Spleen (tissue), 7 donors: Measurements from ENCODE around the gene ITM2B.

ENCODE experiments used
- CTCF ChIP-seq, 11 experiments: fragments of 200-600 bp in 7 of 11; fragments of 450-650 bp in 4 of 11; sonication (generic) in 4 of 11; IDR thresholded peaks in 8 of 11; conservative IDR thresholded peaks in 3 of 11; 1 replicate in 7 of 11; 2 replicates in 4 of 11; pipeline versions ENCODE4 v1.4.0 to v1.8.0; 2016 to 2021; ENCODE audit warnings: antibody characterized with exemption in 11 of 11, inconsistent platforms in 4 of 11, mild to moderate bottlenecking in 1 of 11
- POLR2A ChIP-seq, 3 donors: fragments of 450-650 bp; IDR thresholded peaks; one replicate each; pipeline ENCODE4 v1.5.1; 2017; ENCODE audit warnings: antibody characterized with exemption in 3 of 3, mild to moderate bottlenecking in 1 of 3
- POLR2AphosphoS5 ChIP-seq, 3 donors: sonication (generic); formaldehyde crosslinking; IDR thresholded peaks; one replicate each; pipeline ENCODE4 v1.5.1; 2017; ENCODE audit warnings: antibody characterized with exemption in 3 of 3
- donor health status: DM: no; HTN: no; CAD: no; lungs with moderate emphysema.
- donor health status: DM: no; HTN: no; CAD: no.
- donor health status: DM: no; HTN: no; CAD: no.

DNA sequence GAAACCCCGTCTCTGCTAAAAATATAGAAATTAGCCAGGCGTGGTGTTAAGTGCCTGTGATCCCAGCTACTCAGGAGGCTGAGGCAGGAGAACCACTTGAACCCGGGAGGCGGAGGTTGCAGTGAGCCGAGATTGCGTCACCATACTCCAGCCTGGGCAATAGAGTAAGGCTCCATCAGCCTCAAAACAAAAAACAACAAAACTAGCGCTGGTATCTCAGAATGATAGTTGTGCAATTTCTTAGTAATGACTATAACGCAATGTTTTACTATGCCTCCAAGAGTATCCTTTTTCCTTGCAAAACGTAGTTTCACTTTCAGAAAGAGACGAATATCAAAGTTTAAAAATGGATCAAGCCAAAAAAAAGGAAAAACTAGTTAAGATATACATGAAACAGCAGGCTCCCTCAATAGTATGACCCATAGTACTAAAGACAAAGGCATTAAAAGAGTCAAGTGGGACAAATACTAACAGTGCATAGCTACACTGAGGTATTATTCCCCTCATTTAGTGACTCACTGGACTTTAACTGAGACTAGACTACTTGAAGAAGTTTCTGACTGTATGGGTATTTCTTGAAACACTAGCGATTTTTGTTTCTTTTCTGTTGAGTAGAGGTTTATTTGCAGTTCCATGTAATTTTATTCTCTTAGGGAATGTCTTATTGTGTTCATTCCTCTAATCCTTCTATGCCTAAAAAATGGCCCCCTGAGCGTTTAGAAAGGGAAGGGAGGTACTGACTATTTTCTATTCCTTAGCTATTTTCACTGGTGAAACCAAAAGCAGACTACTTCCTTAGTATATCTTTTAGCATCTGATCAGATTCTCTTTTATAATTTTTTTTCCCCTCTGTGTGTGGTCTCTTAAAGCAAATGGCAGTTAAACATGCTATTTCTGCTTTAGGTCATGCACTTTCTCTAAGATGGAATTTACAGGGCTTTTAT, 10.4 kb upstream of the ITM2B start:
- TF ChIP-seq CTCF (IDR thresholded peaks at IDR 0.05 in 8 of 11, conservative IDR thresholded peaks at IDR 0.05 in 3 of 11) (no peak), POLR2A (IDR thresholded peaks at IDR 0.05) (no peak), POLR2AphosphoS5 (IDR thresholded peaks at IDR 0.05) (peak in 1 of 3 donors; percentile 11)
